Neural progenitor cell (in vitro differentiated cells): ENCODE results near the gene CFAP74. TPM values are rescaled to one million over a fixed set of nuclear protein-coding genes. Genes with fewer than 3 reads are reported as not detected.

Experiments used
- DNase-seq: peaks from one replicate; pipeline ENCODE4 v3.0.0-alpha.2; 2016; ENCODE audit warnings: low spot score
- H2AFZ ChIP-seq: fragments of 200-600 bp; sonication (generic); replicated peaks from 2 replicates; pipeline ENCODE4 v1.6.1; 2016; ENCODE audit warnings: antibody characterized with exemption
- H3F3A ChIP-seq: fragments of 200-600 bp; sonication (generic); 2 replicates; pipeline ENCODE4 v1.6.1; 2016; ENCODE audit warnings: antibody characterized with exemption, low read depth
- H3K27ac ChIP-seq: fragments of 200-600 bp; sonication (generic); 2 replicates; pipeline ENCODE4 v1.5.1; 2016; ENCODE audit warnings: mild to moderate bottlenecking
- H3K27me3 ChIP-seq: fragments of 200-600 bp; sonication (generic); 2 replicates; pipeline ENCODE4 v1.6.1; 2016; ENCODE audit warnings: mild to moderate bottlenecking, moderate library complexity
- H3K36me3 ChIP-seq: fragments of 200-600 bp; sonication (generic); 2 replicates; pipeline ENCODE4 v1.5.1; 2016
- H3K4me1 ChIP-seq: fragments of 200-600 bp; sonication (generic); 2 replicates; pipeline ENCODE4 v1.6.1; 2016; ENCODE audit warnings: mixed run types
- H3K4me2 ChIP-seq: fragments of 200-600 bp; sonication (generic); 2 replicates; pipeline ENCODE4 v1.6.1; 2016
- H3K4me3 ChIP-seq: fragments of 200-600 bp; sonication (generic); 2 replicates; pipeline ENCODE4 v1.5.1; 2016
- H3K79me2 ChIP-seq: fragments of 200-600 bp; sonication (generic); 2 replicates; pipeline ENCODE4 v1.6.1; 2016; ENCODE audit warnings: low read depth
- H3K9ac ChIP-seq: fragments of 200-600 bp; sonication (generic); 2 replicates; pipeline ENCODE4 v1.6.1; 2016
- H3K9me3 ChIP-seq: fragments of 200-600 bp; sonication (generic); 2 replicates; pipeline ENCODE4 v1.5.1; 2016; ENCODE audit warnings: low read depth
- H4K20me1 ChIP-seq: fragments of 200-600 bp; sonication (generic); 2 replicates; pipeline ENCODE4 v1.6.1; 2016; ENCODE audit warnings: low read depth
- H3K27ac Mint-ChIP-seq: 3 replicates; pipeline ENCODE4 v1.8.0; 2021; ENCODE audit warnings: mixed read lengths
- H3K27me3 Mint-ChIP-seq: 2 replicates; pipeline ENCODE4 v1.8.0; 2022; ENCODE audit warnings: low read depth, mild to moderate bottlenecking, inconsistent platforms, moderate library complexity, mixed read lengths; ENCODE audit not compliant: insufficient read depth
- H3K36me3 Mint-ChIP-seq: 3 replicates; pipeline ENCODE4 v1.8.0; 2021; ENCODE audit warnings: mixed read lengths
- H3K4me1 Mint-ChIP-seq: 3 replicates; pipeline ENCODE4 v1.8.0; 2021; ENCODE audit warnings: mixed read lengths
- H3K4me3 Mint-ChIP-seq: 3 replicates; pipeline ENCODE4 v1.8.0; 2021; ENCODE audit warnings: mild to moderate bottlenecking, moderate library complexity, mixed read lengths
- H3K9me3 Mint-ChIP-seq: 3 replicates; pipeline ENCODE4 v1.8.0; 2020; ENCODE audit warnings: mixed read lengths
- CTCF ChIP-seq: fragments of 200-600 bp; sonication (generic); IDR thresholded peaks from 2 replicates; pipeline ENCODE4 v1.5.1; 2017; ENCODE audit warnings: antibody characterized with exemption, mild to moderate bottlenecking
- EZH2 ChIP-seq: fragments of 200-600 bp; sonication (generic); IDR thresholded peaks from 2 replicates; pipeline ENCODE4 v1.6.1; 2017; ENCODE audit warnings: antibody characterized with exemption, mild to moderate bottlenecking, moderate library complexity
- EZH2phosphoT487 ChIP-seq: fragments of 200-600 bp; sonication (generic); IDR thresholded peaks from 2 replicates; pipeline ENCODE4 v1.6.1; 2017; ENCODE audit warnings: antibody characterized with exemption
- total RNA-seq: library from RNA; depleted of rRNA; stranded (reverse); fragments of >200 nt; gene quantifications from 2 replicates; pipeline ENCODE4 v1.2.3, GENCODE V29; 2015; ENCODE audit warnings: low replicate concordance

CFAP74 gene
- total RNA-seq, 1 donor from 2014 or later: not detected

GRCh38 chr1:1954831-1955441 is 48.6 kb downstream of the CFAP74 start:
- TF ChIP-seq CTCF: peak; percentile 29
- TF ChIP-seq EZH2phosphoT487: no peak
- Mint-ChIP-seq H3K27me3 (peaks cover 10% of the 10 kb centered on the region), H3K4me1 (peaks cover 12% of the 10 kb centered on the region), H3K9me3 (no peaks in the 10 kb centered on the region), H3K36me3 (no peaks in the 10 kb centered on the region), H3K4me3 (no peak overlapping the region), H3K27ac (peak overlapping the region; percentile 82)
- no peaks in the 10 kb centered on the region for H3K9me3 ChIP-seq
- H3K4me2 ChIP-seq: no peak overlapping the region
- no peak overlapping the region for H3K4me3 ChIP-seq
- no peaks in the 10 kb centered on the region for H3K27me3 ChIP-seq
- no peaks in the 10 kb centered on the region for H3K4me1 ChIP-seq
- H4K20me1 ChIP-seq: no peaks in the 10 kb centered on the region
- DNase-seq: no peak
- no peaks in the 10 kb centered on the region for H3F3A ChIP-seq
- H3K27ac ChIP-seq: no peak overlapping the region
- no peak overlapping the region for H3K9ac ChIP-seq
- H3K36me3 ChIP-seq: no peaks in the 10 kb centered on the region
- no peak overlapping the region for H2AFZ ChIP-seq
- no peaks in the 10 kb centered on the region for H3K79me2 ChIP-seq

GRCh38 chr1:1954015-1954414 is 49.6 kb downstream of the CFAP74 start:
- H3K9me3 Mint-ChIP-seq: no peaks in the 10 kb centered on the region
- H3K4me1 Mint-ChIP-seq: peaks cover 9% of the 10 kb centered on the region

GRCh38 chr1:1950940-1951339 is 52.6 kb downstream of the CFAP74 start:
- H3K27me3 Mint-ChIP-seq: peaks cover 19% of the 10 kb centered on the region
- H3K4me3 ChIP-seq: no peak overlapping the region
- no peak overlapping the region for H3K4me3 Mint-ChIP-seq
- no peak overlapping the region for H3K9ac ChIP-seq
- no peak for DNase-seq
- no peaks in the 10 kb centered on the region for H3F3A ChIP-seq
- no peaks in the 10 kb centered on the region for H3K79me2 ChIP-seq
- no peaks in the 10 kb centered on the region for H3K36me3 Mint-ChIP-seq
- H3K27ac Mint-ChIP-seq: no peak overlapping the region
- no peaks in the 10 kb centered on the region for H3K27me3 ChIP-seq
- no peak overlapping the region for H2AFZ ChIP-seq
- no peak overlapping the region for H3K4me2 ChIP-seq
- H3K4me1 ChIP-seq: no peaks in the 10 kb centered on the region
- H3K36me3 ChIP-seq: no peaks in the 10 kb centered on the region
- no peaks in the 10 kb centered on the region for H3K9me3 ChIP-seq
- H3K4me1 Mint-ChIP-seq: peaks cover 9% of the 10 kb centered on the region
- no peak for TF ChIP-seq EZH2phosphoT487
- no peak for TF ChIP-seq CTCF
- no peak for TF ChIP-seq EZH2
- H4K20me1 ChIP-seq: no peaks in the 10 kb centered on the region
- H3K27ac ChIP-seq: no peak overlapping the region
- no peaks in the 10 kb centered on the region for H3K9me3 Mint-ChIP-seq

More at GRCh38 chr1:1954015-1954414, 49.6 kb downstream of the CFAP74 start:
- TF ChIP-seq EZH2phosphoT487: no peak
- no peak for TF ChIP-seq CTCF
- no peak for TF ChIP-seq EZH2
- H3F3A ChIP-seq: no peaks in the 10 kb centered on the region
- H3K27ac Mint-ChIP-seq: no peak overlapping the region
- H3K36me3 Mint-ChIP-seq: no peaks in the 10 kb centered on the region
- H3K27me3 ChIP-seq: no peaks in the 10 kb centered on the region
- no peaks in the 10 kb centered on the region for H3K4me1 ChIP-seq
- no peak overlapping the region for H2AFZ ChIP-seq
- no peak overlapping the region for H3K4me2 ChIP-seq
- H4K20me1 ChIP-seq: no peaks in the 10 kb centered on the region
- no peak for DNase-seq
- H3K36me3 ChIP-seq: no peaks in the 10 kb centered on the region
- H3K4me3 Mint-ChIP-seq: no peak overlapping the region
- H3K79me2 ChIP-seq: no peaks in the 10 kb centered on the region
- no peak overlapping the region for H3K9ac ChIP-seq
- no peak overlapping the region for H3K4me3 ChIP-seq
- no peaks in the 10 kb centered on the region for H3K9me3 ChIP-seq
- peaks cover 15% of the 10 kb centered on the region for H3K27me3 Mint-ChIP-seq
- no peak overlapping the region for H3K27ac ChIP-seq
